Adrenal gland (tissue), 5 donors: Measurements from ENCODE around the gene PERM1.

Source experiments
- CTCF ChIP-seq, 6 experiments: fragments of 450-650 bp in 4 of 6; fragments of 200-600 bp in 2 of 6; sonication (generic) in 1 of 6; IDR thresholded peaks; 1 replicate in 5 of 6; 2 replicates in 1 of 6; pipeline versions ENCODE4 v1.5.1 to v1.8.0; 2016 to 2021; ENCODE audit warnings: antibody characterized with exemption in 6 of 6, mild to moderate bottlenecking in 2 of 6, moderate library complexity in 1 of 6
- POLR2A ChIP-seq, 2 donors: fragments of 450-650 bp; IDR thresholded peaks; one replicate each; pipeline ENCODE4 v1.6.1; 2017; ENCODE audit warnings: antibody characterized with exemption in 2 of 2, mild to moderate bottlenecking in 2 of 2, moderate library complexity in 1 of 2
- donor health status: DM: no; HTN: no; CAD: no.

- TF ChIP-seq CTCF (IDR thresholded peaks at IDR 0.05) (no peak), POLR2A (IDR thresholded peaks at IDR 0.05) (no peak)
These were observed 41.8 kb upstream of the PERM1 start for GRCh38 chr1:1023700-1024099.
